BLaER1 (cell line): ENCODE results near the gene SLC2A4RG.
"Not testable (repeated sequence)": the region's sequence is repeated elsewhere in the genome, so short reads cannot be mapped to it uniquely, and the experiment has no call there.

ENCODE experiments used
- H3K27ac ChIP-seq: shearing (Covaris generic); formaldehyde crosslinking; 2 replicates; pipeline ENCODE4 v1.8.1; 2022
- H3K27me3 ChIP-seq: shearing (Covaris generic); formaldehyde crosslinking; 2 replicates; pipeline ENCODE4 v1.8.1; 2022
- H3K36me3 ChIP-seq: shearing (Covaris generic); formaldehyde crosslinking; 2 replicates; pipeline ENCODE4 v1.8.1; 2022
- H3K4me1 ChIP-seq: shearing (Covaris generic); formaldehyde crosslinking; 2 replicates; pipeline ENCODE4 v1.8.1; 2022
- H3K4me2 ChIP-seq: shearing (Covaris generic); formaldehyde crosslinking; 2 replicates; pipeline ENCODE4 v1.8.1; 2022
- H3K4me3 ChIP-seq: shearing (Covaris generic); formaldehyde crosslinking; 2 replicates; pipeline ENCODE4 v1.8.1; 2022
- H3K9ac ChIP-seq: shearing (Covaris generic); formaldehyde crosslinking; 2 replicates; pipeline ENCODE4 v1.8.1; 2022
- H3K9me3 ChIP-seq: shearing (Covaris generic); formaldehyde crosslinking; 2 replicates; pipeline ENCODE4 v1.8.1; 2022
- H4K20me1 ChIP-seq: shearing (Covaris generic); formaldehyde crosslinking; 2 replicates; pipeline ENCODE4 v1.8.1; 2022
- Cebpa-rat ChIP-seq: shearing (Covaris generic); IDR thresholded peaks from 2 replicates; pipeline ENCODE4 v1.8.1; 2022

SLC2A4RG gene

DNA sequence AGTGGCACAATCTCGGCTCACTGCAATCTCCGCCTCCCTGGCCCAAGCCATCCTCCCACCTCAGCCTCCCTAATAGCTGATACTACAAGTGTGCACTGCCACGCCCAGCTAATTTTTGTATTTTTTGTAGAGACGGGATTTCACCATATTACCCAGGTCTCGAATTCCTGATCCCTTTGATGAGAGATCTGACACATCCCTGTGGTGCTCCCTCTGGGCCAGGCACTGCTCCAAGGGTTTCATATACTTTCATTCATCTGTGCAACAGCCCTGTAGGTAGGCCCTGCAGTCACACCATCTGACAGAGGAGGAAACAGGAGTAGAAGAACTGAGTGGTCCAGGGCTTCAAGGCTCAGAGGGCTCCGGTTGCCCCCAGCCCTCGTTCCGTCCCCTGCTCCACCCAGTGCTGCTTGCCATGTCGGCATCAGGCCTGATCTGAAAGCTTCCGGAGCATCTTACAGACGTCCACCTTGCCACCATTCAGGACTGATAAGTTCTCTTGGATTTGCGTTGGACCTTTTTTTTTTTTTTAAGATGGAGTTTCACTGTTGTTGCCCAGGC lies 28.4 kb upstream of the SLC2A4RG start:
- Histone ChIP-seq H3K27me3 (no peaks in the 10 kb centered on the region), H3K4me2 (no peak overlapping the region), H3K9me3 (peaks cover 27% of the 10 kb centered on the region), H3K4me1 (peaks cover 40% of the 10 kb centered on the region), H3K36me3 (peaks cover 81% of the 10 kb centered on the region), H3K27ac (no peak overlapping the region), H3K9ac (no peak overlapping the region), H4K20me1 (peaks cover 54% of the 10 kb centered on the region), H3K4me3 (no peak overlapping the region)
- TF ChIP-seq Cebpa-rat = no peak

GRCh38 chr20:63712191-63712590 lies 27.4 kb upstream of the SLC2A4RG start:
- Histone ChIP-seq H3K9ac (no peak overlapping the region), H3K9me3 (peaks cover 27% of the 10 kb centered on the region), H3K4me2 (no peak overlapping the region), H4K20me1 (peaks cover 52% of the 10 kb centered on the region), H3K27ac (no peak overlapping the region), H3K27me3 (no peaks in the 10 kb centered on the region), H3K4me3 (no peak overlapping the region), H3K4me1 (peaks cover 33% of the 10 kb centered on the region), H3K36me3 (peaks cover 87% of the 10 kb centered on the region)
- no peak for TF ChIP-seq Cebpa-rat

GRCh38 chr20:63714858-63715257 lies 24.7 kb upstream of the SLC2A4RG start:
- Histone ChIP-seq H4K20me1 (peaks cover 32% of the 10 kb centered on the region), H3K27ac (no peak overlapping the region), H3K27me3 (no peaks in the 10 kb centered on the region), H3K4me1 (peaks cover 17% of the 10 kb centered on the region), H3K4me2 (no peak overlapping the region), H3K9me3 (peaks cover 46% of the 10 kb centered on the region), H3K4me3 (peak overlapping the region; percentile 30; the same call in 1 of the 2 replicates), H3K9ac (no peak overlapping the region), H3K36me3 (peaks cover 99% of the 10 kb centered on the region)
- no peak for TF ChIP-seq Cebpa-rat

DNA sequence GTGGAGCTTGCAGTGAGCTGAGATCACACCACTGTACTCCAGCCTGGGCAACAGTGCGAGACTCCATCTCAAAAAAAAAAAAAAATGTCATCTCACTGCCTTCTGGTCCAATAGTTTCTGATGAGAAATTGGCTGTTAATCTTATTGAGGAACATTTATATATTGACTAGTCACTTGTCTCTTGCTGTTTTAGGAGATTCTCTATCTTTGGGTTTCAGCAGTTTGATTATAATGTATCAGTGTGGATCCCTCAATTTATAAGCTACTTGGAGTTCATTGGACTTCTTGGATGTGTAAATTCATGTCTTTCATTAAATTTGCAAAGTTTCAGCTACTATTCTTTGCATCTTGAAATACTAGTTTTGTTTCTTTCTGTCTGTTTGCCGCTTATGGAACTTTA lies 20.6 kb upstream of the SLC2A4RG start:
- Histone ChIP-seq H3K36me3 (peaks cover 96% of the 10 kb centered on the region), H3K27me3 (no peaks in the 10 kb centered on the region), H4K20me1 (peaks cover 37% of the 10 kb centered on the region; the same call in 1 of the 2 replicates), H3K9me3 (peaks cover 43% of the 10 kb centered on the region), H3K4me2 (no peak overlapping the region), H3K9ac (no peak overlapping the region), H3K4me1 (no peaks in the 10 kb centered on the region), H3K27ac (no peak overlapping the region), H3K4me3 (no peak overlapping the region)
- TF ChIP-seq Cebpa-rat = no peak

DNA sequence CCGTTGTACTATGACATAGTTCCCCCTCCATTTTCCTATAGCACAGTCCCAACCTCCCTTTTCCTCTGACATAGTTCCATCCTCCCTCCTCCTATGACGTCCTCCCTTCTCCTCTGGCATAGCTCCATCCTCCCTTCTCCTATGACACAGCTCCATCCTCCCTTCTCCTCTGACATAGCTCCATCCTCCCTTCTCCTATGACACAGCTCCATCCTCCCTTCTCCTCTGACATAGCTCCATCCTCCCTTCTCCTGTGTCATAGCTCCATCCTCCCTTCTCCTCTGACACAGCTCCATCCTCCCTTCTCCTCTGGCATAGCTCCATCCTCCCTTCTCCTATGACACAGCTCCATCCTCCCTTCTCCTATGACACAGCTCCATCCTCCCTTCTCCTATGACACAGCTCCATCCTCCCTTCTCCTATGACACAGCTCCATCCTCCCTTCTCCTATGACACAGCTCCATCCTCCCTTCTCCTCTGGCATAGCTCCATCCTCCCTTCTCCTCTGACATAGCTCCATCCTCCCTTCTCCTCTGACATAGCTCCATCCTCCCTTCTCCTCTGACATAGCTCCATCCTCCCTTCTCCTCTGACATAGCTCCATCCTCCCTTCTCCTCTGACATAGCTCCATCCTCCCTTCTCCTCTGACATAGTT lies 16.5 kb upstream of the SLC2A4RG start:
- H3K36me3 ChIP-seq = peaks cover 88% of the 10 kb centered on the region
- H4K20me1 ChIP-seq = peaks cover 22% of the 10 kb centered on the region; the same call in 1 of the 2 replicates
- H3K27ac ChIP-seq, H3K27me3 ChIP-seq, H3K9ac ChIP-seq, H3K4me2 ChIP-seq, H3K4me3 ChIP-seq: not testable (repeated sequence)
- peaks cover 13% of the 10 kb centered on the region for H3K4me1 ChIP-seq
- H3K9me3 ChIP-seq = peaks cover 52% of the 10 kb centered on the region

DNA sequence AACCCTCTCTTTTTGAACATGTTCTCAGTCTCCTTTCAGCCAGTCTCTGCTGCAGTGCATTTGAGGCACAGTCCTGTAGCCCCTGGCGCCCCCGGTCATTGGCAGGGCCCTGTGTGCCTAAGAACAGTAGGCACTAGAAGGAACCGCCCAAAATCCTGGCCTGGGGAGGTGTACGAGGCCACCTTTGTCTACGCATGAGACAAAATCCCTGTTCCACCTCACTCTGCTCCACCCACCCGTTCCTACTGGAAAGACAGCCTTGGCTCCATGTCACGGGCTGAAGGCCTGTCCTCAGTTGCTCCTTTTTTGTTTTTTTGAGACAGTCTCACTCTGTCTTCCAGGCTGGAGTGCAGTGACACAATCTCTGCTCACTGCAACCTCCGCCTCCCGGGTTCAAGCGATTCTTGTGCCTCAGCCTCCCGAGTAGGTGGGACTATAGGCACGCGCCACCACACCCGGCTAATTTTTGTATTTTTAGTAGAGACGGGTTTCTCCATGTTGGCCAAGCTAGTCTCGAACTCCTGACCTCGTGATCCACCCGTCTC lies 9.3 kb upstream of the SLC2A4RG start:
- not testable (repeated sequence) for H4K20me1 ChIP-seq, H3K4me3 ChIP-seq, H3K27me3 ChIP-seq
- peak overlapping the region; percentile 27; the same call in 1 of the 2 replicates for H3K9ac ChIP-seq
- H3K36me3 ChIP-seq = peaks cover 45% of the 10 kb centered on the region
- peaks cover 84% of the 10 kb centered on the region for H3K4me1 ChIP-seq
- H3K27ac ChIP-seq = peak overlapping the region; percentile 90
- peak overlapping the region; percentile 81 for H3K4me2 ChIP-seq
- H3K9me3 ChIP-seq = peaks cover 20% of the 10 kb centered on the region

DNA sequence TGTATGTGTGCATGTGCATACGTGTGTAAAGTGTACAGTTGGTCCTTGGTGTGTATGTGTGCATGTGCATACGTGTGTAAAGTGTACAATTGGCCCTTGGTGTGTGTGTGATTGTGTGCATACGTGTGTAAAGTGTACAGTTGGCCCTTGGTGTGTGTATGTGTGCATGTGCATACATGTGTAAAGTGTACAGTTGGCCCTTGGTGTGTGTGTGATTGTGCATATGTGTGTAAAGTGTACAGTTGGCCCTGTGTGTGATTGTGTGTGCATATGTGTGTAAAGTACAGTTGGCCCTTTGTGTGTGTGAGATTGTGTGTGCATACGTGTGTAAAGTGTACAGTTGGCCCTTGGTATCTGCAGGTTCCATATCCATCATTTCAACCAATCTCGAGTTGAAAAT lies 8.2 kb upstream of the SLC2A4RG start:
- Histone ChIP-seq H3K9me3 (peaks cover 9% of the 10 kb centered on the region), H3K27ac (peak overlapping the region; percentile 90), H3K27me3 (no peaks in the 10 kb centered on the region), H3K4me3 (0 out of 2 replicates have a peak overlapping the region, but pooled peaks have one; percentile 22), H3K4me1 (peaks cover 96% of the 10 kb centered on the region), H4K20me1 (peaks cover 10% of the 10 kb centered on the region), H3K36me3 (peaks cover 38% of the 10 kb centered on the region), H3K4me2 (peak overlapping the region; percentile 81), H3K9ac (peak overlapping the region; percentile 27; the same call in 1 of the 2 replicates)
- no peak for TF ChIP-seq Cebpa-rat

- no peak overlapping the region for H3K4me3 ChIP-seq
- H3K9ac ChIP-seq = 0 out of 2 replicates have a peak overlapping the region, but pooled peaks have one; percentile 29
- H3K27me3 ChIP-seq = no peaks in the 10 kb centered on the region
- H3K4me1 ChIP-seq = peaks cover 99% of the 10 kb centered on the region
- H3K4me2 ChIP-seq = peak overlapping the region; percentile 81
- H3K27ac ChIP-seq = peak overlapping the region; percentile 85; the same call in 1 of the 2 replicates
- peaks cover 10% of the 10 kb centered on the region for H4K20me1 ChIP-seq
- H3K9me3 ChIP-seq = no peaks in the 10 kb centered on the region
- no peak for TF ChIP-seq Cebpa-rat
- peaks cover 29% of the 10 kb centered on the region for H3K36me3 ChIP-seq
Observed at GRCh38 chr20:63732118-63733095, 7.2 kb upstream of the SLC2A4RG start.

DNA sequence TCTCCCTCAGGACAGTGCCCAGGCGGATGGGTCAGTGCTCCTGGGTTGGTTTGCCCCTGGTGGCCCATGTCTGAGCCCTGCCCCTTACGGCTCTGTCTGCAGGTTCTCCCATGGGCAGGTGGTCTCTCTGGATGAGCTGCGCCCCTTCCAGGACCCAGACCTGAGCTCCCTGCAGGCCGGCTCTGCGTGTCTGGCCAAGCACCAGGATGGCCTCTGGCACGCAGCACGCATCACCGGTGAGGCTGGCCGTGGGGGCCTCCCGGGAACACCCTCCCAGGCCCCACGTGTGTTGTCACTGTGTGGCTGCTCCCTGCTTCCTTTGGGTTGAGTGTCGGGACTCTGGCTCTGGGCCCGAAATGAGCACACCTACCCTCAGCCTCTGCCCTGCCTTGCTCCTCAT lies 6.5 kb upstream of the SLC2A4RG start:
- 0 out of 2 replicates have a peak overlapping the region, but pooled peaks have one; percentile 29 for H3K9ac ChIP-seq
- no peak overlapping the region for H3K4me3 ChIP-seq
- H3K36me3 ChIP-seq = peaks cover 29% of the 10 kb centered on the region
- peak overlapping the region; percentile 51 for H3K4me2 ChIP-seq
- no peaks in the 10 kb centered on the region for H3K27me3 ChIP-seq
- peak overlapping the region; percentile 85 for H3K27ac ChIP-seq
- peaks cover 12% of the 10 kb centered on the region for H4K20me1 ChIP-seq
- H3K4me1 ChIP-seq = peaks cover 95% of the 10 kb centered on the region
- TF ChIP-seq Cebpa-rat = no peak
- no peaks in the 10 kb centered on the region for H3K9me3 ChIP-seq
